H9 (cell line): ENCODE measurements around the gene SVEP1. TPM values are rescaled to one million over a fixed set of nuclear protein-coding genes. Genes with fewer than 3 reads are reported as not detected.
A peak's percentile ranks its signal among the peaks of the same experiment; 100 is the strongest.

Experiments used
- DNase-seq: peaks from one replicate; pipeline ENCODE4 v3.0.0-alpha.2; 2017
- H2AFZ ChIP-seq: one replicate; pipeline ENCODE4 v1.6.1; 2013; ENCODE audit warnings: mild to moderate bottlenecking, low read length, control low read depth, moderate library complexity
- H2AK5ac ChIP-seq: 2 replicates; pipeline ENCODE4 v1.6.1; 2013; ENCODE audit warnings: low read length, control low read depth, mixed read lengths; ENCODE audit not compliant: insufficient read length
- H2BK120ac ChIP-seq: one replicate; pipeline ENCODE4 v1.6.1; 2013; ENCODE audit warnings: low read depth, mild to moderate bottlenecking, low read length, control low read depth, inconsistent platforms; ENCODE audit not compliant: poor library complexity, severe bottlenecking
- H2BK12ac ChIP-seq: 2 replicates; pipeline ENCODE4 v1.6.1; 2013; ENCODE audit warnings: low read length, control low read depth, mixed read lengths, low read depth; ENCODE audit not compliant: insufficient read length
- H2BK15ac ChIP-seq: 2 replicates; pipeline ENCODE4 v1.6.1; 2013; ENCODE audit warnings: low read depth, low read length, control low read depth
- H2BK20ac ChIP-seq: one replicate; pipeline ENCODE4 v1.6.1; 2013; ENCODE audit warnings: low read depth, mild to moderate bottlenecking, low read length, control low read depth, inconsistent platforms; ENCODE audit not compliant: poor library complexity, severe bottlenecking
- H2BK5ac ChIP-seq: 2 replicates; pipeline ENCODE4 v1.6.1; 2013; ENCODE audit warnings: low read length, control low read depth, mixed read lengths; ENCODE audit not compliant: insufficient read length
- H3K14ac ChIP-seq: 2 replicates; pipeline ENCODE4 v1.6.1; 2013; ENCODE audit warnings: low read length, control low read depth; ENCODE audit not compliant: insufficient read depth
- H3K18ac ChIP-seq: 2 replicates; pipeline ENCODE4 v1.6.1; 2013; ENCODE audit warnings: low read depth, mild to moderate bottlenecking, mixed read lengths, low read length, control low read depth; ENCODE audit not compliant: insufficient read length
- H3K23ac ChIP-seq: 2 replicates; pipeline ENCODE4 v1.6.1; 2013; ENCODE audit warnings: low read length, control low read depth, mixed read lengths, low read depth; ENCODE audit not compliant: insufficient read length
- H3K23me2 ChIP-seq: 2 replicates; pipeline ENCODE4 v1.6.1; 2013; ENCODE audit warnings: low read depth, mild to moderate bottlenecking, mixed read lengths, low read length, control low read depth; ENCODE audit not compliant: insufficient read length, poor library complexity, severe bottlenecking
- H3K27ac ChIP-seq: 2 replicates; pipeline ENCODE4 v1.5.1; 2013; ENCODE audit warnings: low read length, control low read depth, mixed read lengths, low read depth; ENCODE audit not compliant: insufficient read length
- H3K27me3 ChIP-seq: 2 replicates; pipeline ENCODE4 v1.6.1; 2013; ENCODE audit warnings: low read length, control low read depth, inconsistent platforms; ENCODE audit not compliant: insufficient read depth
- H3K4ac ChIP-seq: 2 replicates; pipeline ENCODE4 v1.6.1; 2013; ENCODE audit warnings: low read depth, mild to moderate bottlenecking, control low read depth, inconsistent platforms, low read length, moderate library complexity
- H3K4me1 ChIP-seq: 2 replicates; pipeline ENCODE4 v1.6.1; 2013; ENCODE audit warnings: low read length, control low read depth, inconsistent platforms; ENCODE audit not compliant: insufficient read depth
- H3K4me2 ChIP-seq: 2 replicates; pipeline ENCODE4 v1.6.1; 2013; ENCODE audit warnings: low read length, control low read depth, mixed read lengths; ENCODE audit not compliant: insufficient read length, insufficient read depth
- H3K56ac ChIP-seq: 2 replicates; pipeline ENCODE4 v1.6.1; 2013; ENCODE audit warnings: low read depth, mild to moderate bottlenecking, mixed read lengths, low read length, control low read depth; ENCODE audit not compliant: insufficient read length
- H3K79me1 ChIP-seq: 2 replicates; pipeline ENCODE4 v1.6.1; 2013; ENCODE audit warnings: low read depth, mild to moderate bottlenecking, moderate library complexity, low read length, control low read depth, inconsistent platforms; ENCODE audit not compliant: insufficient read depth, poor library complexity, severe bottlenecking
- H3K79me2 ChIP-seq: 2 replicates; pipeline ENCODE4 v1.6.1; 2013; ENCODE audit warnings: low read length, control low read depth, inconsistent platforms; ENCODE audit not compliant: insufficient read depth
- H3K9ac ChIP-seq: 2 replicates; pipeline ENCODE4 v1.6.1; 2013; ENCODE audit warnings: low read length, control low read depth, mixed read lengths; ENCODE audit not compliant: insufficient read length; ENCODE audit errors: extremely low read depth
- H3K9me3 ChIP-seq: one replicate; pipeline ENCODE4 v1.6.1; 2013; ENCODE audit warnings: low read depth, low read length, inconsistent platforms; ENCODE audit not compliant: control insufficient read depth
- H3T11ph ChIP-seq: one replicate; pipeline ENCODE4 v1.6.1; 2013; ENCODE audit warnings: mild to moderate bottlenecking, low read length, control low read depth, inconsistent platforms
- H4K20me1 ChIP-seq: one replicate; pipeline ENCODE4 v1.6.1; 2013; ENCODE audit not compliant: control insufficient read depth, insufficient read length, insufficient read depth
- H4K5ac ChIP-seq: 2 replicates; pipeline ENCODE4 v1.6.1; 2013; ENCODE audit warnings: low read depth, mild to moderate bottlenecking, mixed read lengths, low read length, control low read depth; ENCODE audit not compliant: insufficient read length
- H4K8ac ChIP-seq: replicated peaks from 2 replicates; pipeline ENCODE4 v1.6.1; 2013; ENCODE audit warnings: low read length, control low read depth, mixed read lengths, low read depth; ENCODE audit not compliant: insufficient read length
- H4K91ac ChIP-seq: 2 replicates; pipeline ENCODE4 v1.6.1; 2013; ENCODE audit warnings: low read depth, mild to moderate bottlenecking, moderate library complexity, mixed read lengths, low read length, control low read depth; ENCODE audit not compliant: insufficient read length
- H3K27ac Mint-ChIP-seq, 3 experiments: 2 replicates in 2 of 3; 3 replicates in 1 of 3; pipeline ENCODE4 v1.8.0; 2020 to 2021; ENCODE audit warnings: mixed read lengths in 3 of 3, mild to moderate bottlenecking in 1 of 3, moderate library complexity in 1 of 3
- H3K27me3 Mint-ChIP-seq: 2 replicates; pipeline ENCODE4 v1.8.0; 2021; ENCODE audit warnings: low read depth, mild to moderate bottlenecking, moderate library complexity, mixed read lengths
- H3K36me3 Mint-ChIP-seq, 3 experiments: 2 replicates in 2 of 3; 3 replicates in 1 of 3; pipeline ENCODE4 v1.8.0; 2020 to 2021; ENCODE audit warnings: low read depth in 3 of 3, mixed read lengths in 3 of 3; ENCODE audit not compliant: insufficient read depth in 1 of 3
- H3K4me1 Mint-ChIP-seq, 2 experiments: 2 replicates each; pipeline ENCODE4 v1.8.0; 2020; ENCODE audit warnings: mixed read lengths in 2 of 2
- H3K4me3 Mint-ChIP-seq, 2 experiments: 2 replicates in 1 of 2; 3 replicates in 1 of 2; pipeline ENCODE4 v1.8.0; 2020 to 2021; ENCODE audit warnings: mild to moderate bottlenecking in 2 of 2, mixed read lengths in 2 of 2, moderate library complexity in 1 of 2
- H3K9me3 Mint-ChIP-seq, 2 experiments: 2 replicates in 1 of 2; 3 replicates in 1 of 2; pipeline ENCODE4 v1.8.0; 2020; ENCODE audit warnings: mild to moderate bottlenecking in 2 of 2, mixed read lengths in 2 of 2, moderate library complexity in 1 of 2
- CTCF ChIP-seq: fragments of 200-600 bp; sonication (generic); conservative IDR thresholded peaks from 3 replicates; pipeline ENCODE4 v1.8.0; 2021; ENCODE audit warnings: antibody characterized with exemption, mild to moderate bottlenecking
- WGBS: extraction: QIAGEN DNeasy Blood & Tissue Kit; methylation state at CpG from one replicate; pipeline ENCODE4 v1.1.7; 2013; ENCODE audit warnings: missing lambda C conversion rate, low lambda C conversion rate, mixed read lengths; ENCODE audit not compliant: insufficient read length; ENCODE audit errors: extremely low coverage; 5-methylcytosine and 5-hydroxymethylcytosine counted together
- long read RNA-seq: library from polyadenylated mRNA; unstranded; transcript quantifications from one replicate; pipeline ENCODE4 v2.0.0, GENCODE V29; 2020
- total RNA-seq: library from RNA; stranded (reverse); gene quantifications from 2 replicates; pipeline ENCODE4 v1.2.1, GENCODE V29; 2021

SVEP1 gene
- 0.17 and 0.24 TPM in 2 replicates for total RNA-seq
- long read RNA-seq, partial matches to known transcripts: 0 of 1 reads
- long read RNA-seq, other reads (novel, unspliced or antisense): 1 of 1 reads

- Histone ChIP-seq H2AFZ (peak within 1 kb of the TSS; percentile 59), H3K14ac (peak within 1 kb of the TSS; percentile 33; the same call in 1 of the 2 replicates), H3K27me3 (peaks cover 23% of the 10 kb centered on the region; the same call in 1 of the 2 replicates), H4K20me1 (no peaks in the 10 kb centered on the region), H4K8ac (no peak within 1 kb of the TSS), H3T11ph (no peak within 1 kb of the TSS), H2BK20ac (no peak within 1 kb of the TSS), H4K5ac (no peak within 1 kb of the TSS), H3K9ac (no peak within 1 kb of the TSS), H3K18ac (no peak within 1 kb of the TSS), H4K91ac (no peak within 1 kb of the TSS), H2BK15ac (no peak within 1 kb of the TSS), H2BK120ac (no peak within 1 kb of the TSS), H3K4me1 (peaks cover 9% of the 10 kb centered on the region; the same call in 1 of the 2 replicates), H3K9me3 (no peaks in the 10 kb centered on the region), H3K23me2 (peaks cover 10% of the 10 kb centered on the region), H3K79me2 (no peaks in the 10 kb centered on the region), H3K4ac (no peak within 1 kb of the TSS), H3K23ac (no peak within 1 kb of the TSS), H3K4me2 (peak within 1 kb of the TSS; percentile 39), H2BK12ac (no peak within 1 kb of the TSS), H3K79me1 (no peaks in the 10 kb centered on the region), H2BK5ac (no peak within 1 kb of the TSS), H3K56ac (no peak within 1 kb of the TSS), H2AK5ac (no peak within 1 kb of the TSS), H3K27ac (no peak within 1 kb of the TSS)
- Mint-ChIP-seq H3K27ac (no peak within 1 kb of the TSS; a peak in 1 of 7 replicates), H3K4me3 (peak within 1 kb of the TSS; percentile 72 to 88), H3K36me3 (no peaks in the 10 kb centered on the region), H3K4me1 (peaks cover 32 to 33% of the 10 kb centered on the region in 2 experiments), H3K9me3 (peaks cover 0 to 2% of the 10 kb centered on the region in 2 experiments; a peak in 2 of 5 replicates), H3K27me3 (peaks cover 63% of the 10 kb centered on the region)
- no CpG with 5 or more reads among the region's 89 CpGs for WGBS
- peak; percentile 61 for DNase-seq
- TF ChIP-seq CTCF: no peak
Measured at GRCh38 chr9:110579034-110579861, at the start of gene SVEP1. Gene SVEP1, minus strand, starts transcription at chr9:110579741. Its CDS starts 198 bp downstream, at chr9:110579543.
